ENCODE results near the gene VAV2. TPM values are rescaled to one million over a fixed set of nuclear protein-coding genes. Genes with fewer than 3 reads are reported as not detected.
A peak's percentile ranks its signal among the peaks of the same experiment; 100 is the strongest.

VAV2 gene
- total and polyA plus RNA-seq, 9 of the 15 experiments (the other 6 are each of a cell fraction or from before 2014, with no cell fraction given) = 0.01 to 2.7 (median 1.0) TPM; not detected in 1

DNA sequence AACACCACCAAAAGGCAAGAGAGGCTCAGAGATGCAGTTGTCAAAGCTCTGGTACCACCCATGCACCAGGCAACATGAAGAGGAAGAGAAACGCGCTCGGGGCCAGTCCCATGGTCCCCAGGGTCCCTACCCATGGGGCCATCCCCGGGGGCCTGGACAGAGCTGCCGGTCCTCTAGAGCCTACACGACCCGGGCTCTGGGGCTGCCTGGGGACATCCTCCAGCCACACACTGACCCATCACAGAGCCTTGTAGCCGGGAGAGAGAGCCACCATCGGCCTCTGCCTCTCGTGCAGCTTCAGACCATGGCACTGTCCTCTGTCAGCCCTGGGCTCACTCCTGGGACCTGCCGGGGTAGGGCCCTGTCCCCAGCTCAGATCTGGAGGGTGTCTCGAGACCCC lies 23.7 kb downstream of the VAV2 start (continued):
- TF ChIP-seq GTF2A2 (tag; IDR thresholded peaks at IDR 0.05) (no peak), HOXB6 (CRISPR knock-in tag; IDR thresholded peaks at IDR 0.05; ENCODE audit: borderline replicate concordance) (no peak), KAT7 (CRISPR knock-in tag; IDR thresholded peaks at IDR 0.05; ENCODE audit: borderline replicate concordance) (no peak), NELFE (IDR thresholded peaks at IDR 0.05; ENCODE audit: insufficient read depth, insufficient read length) (no peak), IFI16 (CRISPR knock-in tag; IDR thresholded peaks at IDR 0.05) (no peak), JUND (IDR thresholded peaks at IDR 0.05; ENCODE audit: borderline replicate concordance, low read depth, low read length) (no peak), JUND (tag; IDR thresholded peaks at IDR 0.05; ENCODE audit: borderline replicate concordance, low read depth, low read length) (no peak)

GRCh38 chr9:133967024-133967741 lies 24.9 kb downstream of the VAV2 start:
- ChIA-PET CTCF (ENCODE audit: low intra/inter-chr PET ratio) (no interaction called here), POLR2A (interaction anchor here (0.6 kb wide), 1 partner anchor 28 kb away, joined by 3 read pairs; no protein-coding TSS in a partner anchor)
- Histone ChIP-seq H3K4me1 (replicated peaks in 1 of 2; ENCODE audit: control insufficient read depth in 2 of 2, insufficient read depth in 2 of 2, low read length in 2 of 2) (peaks cover 0 to 8% of the 10 kb centered on the region in 2 experiments; a peak in 1 of 5 replicates), H2AFZ (ENCODE audit: low read depth, low read length) (no peak overlapping the region), H4K20me1 (replicated peaks; ENCODE audit: control insufficient read depth, insufficient read depth, low read length) (peaks cover 25% of the 10 kb centered on the region), H3K27me3 (ENCODE audit: control insufficient read depth in 2 of 2, insufficient read depth in 2 of 2, low read length in 2 of 2) (peaks cover 5 to 42% of the 10 kb centered on the region in 2 experiments; a peak in 3 of 5 replicates), H3K4me2 (ENCODE audit: insufficient read depth, low read length) (no peak overlapping the region), H3K4me3 (no peak overlapping the region), H3K9ac (ENCODE audit: insufficient read depth in 1 of 2, low read depth in 2 of 2, low read length in 2 of 2) (no peak overlapping the region), H3K27ac (ENCODE audit: extremely low read depth, low read depth, low read length) (no peak overlapping the region), H3K79me2 (ENCODE audit: control insufficient read depth, insufficient read depth, low read length) (no peaks in the 10 kb centered on the region), H3K9me1 (ENCODE audit: control insufficient read depth, insufficient read depth, low read length) (no peaks in the 10 kb centered on the region), H3K9me3 (replicated peaks; ENCODE audit: control insufficient read depth, insufficient read depth, low read depth, low read length) (peaks cover 3% of the 10 kb centered on the region), H3K36me3 (ENCODE audit: control insufficient read depth, insufficient read depth, low read length) (no peaks in the 10 kb centered on the region)
- no TSS peak for BruUV-seq (replicated peaks)
- intact Hi-C loops (cut with micrococcal nuclease) (no loop called here), in situ Hi-C loops (cut with MboI) (no loop called here)
- FAIRE-seq (no peak), DNase-seq (ENCODE audit: extremely low read depth in 1 of 4, low spot score in 3 of 4) (no peak), ATAC-seq (no peak)
- WGBS (ENCODE audit: insufficient coverage, low coverage, missing lambda C conversion rate) = 7% methylated on average over 7 of the region's 7 CpGs
- TF ChIP-seq CSDE1 (IDR thresholded peaks at IDR 0.05) (no peak), ZNF146 (CRISPR knock-in tag; IDR thresholded peaks at IDR 0.05; ENCODE audit: unreplicated experiment) (peak; percentile 36)

All from K562 (cell line).